Measurements from ENCODE around the gene TFPT. TPM values are rescaled to one million over a fixed set of nuclear protein-coding genes. Genes with fewer than 3 reads are reported as not detected.
A peak's percentile ranks its signal among the peaks of the same experiment; 100 is the strongest.

TFPT gene
- total RNA-seq, 4 donors from 2014 or later, result 7.7 to 17.9 (median 13.5) TPM

DNA sequence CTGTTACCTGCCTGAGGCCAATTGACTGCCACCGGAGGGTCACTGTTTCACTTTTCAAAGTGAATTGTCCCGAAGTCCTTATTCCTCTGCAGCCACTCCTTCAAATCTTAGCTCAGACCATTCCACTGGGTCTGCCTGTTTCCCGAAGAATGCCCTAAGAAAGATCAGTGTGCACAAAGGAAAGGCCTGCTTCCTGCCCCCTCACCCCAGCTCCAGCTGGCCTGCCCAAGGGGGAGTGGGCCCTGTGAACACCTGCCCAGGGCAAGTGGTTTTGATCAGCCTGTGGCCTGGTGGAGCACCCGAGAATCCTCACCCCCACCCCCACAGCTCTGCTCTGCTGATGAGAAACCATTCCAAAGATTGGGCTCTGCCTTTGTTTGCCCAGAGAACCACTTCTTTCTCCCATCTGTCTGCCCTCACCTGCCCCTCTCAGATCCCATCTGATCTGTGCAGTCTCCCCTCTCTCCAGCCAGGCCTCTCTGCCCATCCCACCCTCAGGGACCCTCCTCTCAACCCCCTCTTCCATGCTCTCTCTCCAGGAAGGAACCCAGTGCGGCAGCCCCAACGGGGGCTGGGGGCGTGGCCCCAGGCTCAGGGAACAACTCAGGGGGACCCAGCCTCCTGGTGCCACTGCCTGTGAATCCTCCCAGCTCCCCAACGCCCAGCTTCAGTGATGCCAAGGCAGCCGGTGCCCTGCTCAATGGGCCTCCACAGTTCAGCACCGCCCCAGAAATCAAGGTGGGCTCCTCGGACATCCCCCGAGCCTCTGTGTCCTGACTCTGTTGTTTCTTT, 33.8 kb upstream of the TFPT start:
- H3K9me3 ChIP-seq, result no peaks in the 10 kb centered on the region
- no peaks in the 10 kb centered on the region for H3K27me3 ChIP-seq
- peaks cover 88 to 94% of the 10 kb centered on the region in 2 donors for H3K36me3 ChIP-seq
- H3K4me3 ChIP-seq (replicated peaks in 1 of 3), result no peak overlapping the region
- 93% methylated on average over 12 of the region's 12 CpGs for WGBS, 2 donors
- H3K4me1 ChIP-seq, result no peaks in the 10 kb centered on the region
- H3K27ac ChIP-seq, result no peak overlapping the region
- TF ChIP-seq POLR2A (IDR thresholded peaks at IDR 0.05), result no peak
- TF ChIP-seq, protein P1, sequence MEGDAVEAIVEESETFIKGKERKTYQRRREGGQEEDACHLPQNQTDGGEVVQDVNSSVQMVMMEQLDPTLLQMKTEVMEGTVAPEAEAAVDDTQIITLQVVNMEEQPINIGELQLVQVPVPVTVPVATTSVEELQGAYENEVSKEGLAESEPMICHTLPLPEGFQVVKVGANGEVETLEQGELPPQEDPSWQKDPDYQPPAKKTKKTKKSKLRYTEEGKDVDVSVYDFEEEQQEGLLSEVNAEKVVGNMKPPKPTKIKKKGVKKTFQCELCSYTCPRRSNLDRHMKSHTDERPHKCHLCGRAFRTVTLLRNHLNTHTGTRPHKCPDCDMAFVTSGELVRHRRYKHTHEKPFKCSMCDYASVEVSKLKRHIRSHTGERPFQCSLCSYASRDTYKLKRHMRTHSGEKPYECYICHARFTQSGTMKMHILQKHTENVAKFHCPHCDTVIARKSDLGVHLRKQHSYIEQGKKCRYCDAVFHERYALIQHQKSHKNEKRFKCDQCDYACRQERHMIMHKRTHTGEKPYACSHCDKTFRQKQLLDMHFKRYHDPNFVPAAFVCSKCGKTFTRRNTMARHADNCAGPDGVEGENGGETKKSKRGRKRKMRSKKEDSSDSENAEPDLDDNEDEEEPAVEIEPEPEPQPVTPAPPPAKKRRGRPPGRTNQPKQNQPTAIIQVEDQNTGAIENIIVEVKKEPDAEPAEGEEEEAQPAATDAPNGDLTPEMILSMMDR (IDR thresholded peaks at IDR 0.05), result no peak
- no peak for DNase-seq
- intact Hi-C loops (cut with DNase I), result no loop called here

DNA sequence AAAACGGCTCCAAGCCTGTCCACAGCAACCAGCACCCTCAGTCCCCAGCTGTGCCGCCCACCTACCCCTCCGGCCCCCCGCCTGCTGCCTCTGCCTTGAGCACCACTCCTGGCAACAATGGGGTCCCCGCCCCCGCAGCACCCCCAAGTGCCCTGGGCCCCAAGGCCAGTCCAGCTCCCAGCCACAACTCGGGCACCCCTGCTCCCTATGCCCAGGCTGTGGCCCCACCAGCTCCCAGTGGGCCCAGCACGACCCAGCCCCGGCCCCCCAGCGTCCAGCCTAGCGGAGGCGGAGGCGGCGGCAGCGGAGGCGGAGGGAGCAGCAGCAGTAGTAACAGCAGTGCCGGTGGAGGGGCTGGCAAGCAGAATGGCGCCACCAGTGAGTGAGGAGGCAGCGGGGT, 32.7 kb upstream of the TFPT start:
- Histone ChIP-seq H3K27me3 (no peaks in the 10 kb centered on the region), H3K9me3 (no peaks in the 10 kb centered on the region), H3K27ac (no peak overlapping the region), H3K4me3 (replicated peaks in 1 of 3) (no peak overlapping the region), H3K36me3 (peaks cover 87 to 94% of the 10 kb centered on the region in 2 donors), H3K4me1 (no peaks in the 10 kb centered on the region)
- WGBS, 2 donors, result 86 to 90% methylated on average over 4 to 17 of the region's 19 CpGs
- TF ChIP-seq POLR2A (IDR thresholded peaks at IDR 0.05), result no peak
- TF ChIP-seq, protein P1 (IDR thresholded peaks at IDR 0.05), result no peak
- intact Hi-C loops (cut with DNase I), result no loop called here
- DNase-seq, result no peak

DNA sequence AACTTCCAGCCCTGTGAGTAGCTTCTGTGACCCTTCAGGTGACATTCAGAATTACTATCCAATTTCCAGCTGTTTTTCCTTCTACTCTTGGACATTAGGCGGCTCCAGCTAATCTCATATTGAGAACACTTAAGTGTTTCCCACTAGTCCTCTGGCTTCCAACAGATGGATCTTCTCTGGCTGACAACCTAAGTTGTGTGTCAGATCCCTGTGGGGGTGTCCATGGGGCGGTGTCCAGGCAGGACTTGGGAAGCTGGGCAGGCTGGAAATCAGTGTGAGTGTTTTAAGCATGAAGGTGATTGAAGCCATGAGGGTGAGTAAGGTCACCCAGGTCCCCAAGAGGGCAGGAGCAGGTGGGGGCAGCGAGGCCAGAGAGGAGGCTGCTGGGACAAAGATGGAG, 32.2 kb upstream of the TFPT start:
- H3K4me3 ChIP-seq (replicated peaks in 1 of 3), result no peak overlapping the region
- H3K27me3 ChIP-seq, result no peaks in the 10 kb centered on the region
- 72 to 92% methylated on average over 3 of the region's 3 CpGs for WGBS, 2 donors
- intact Hi-C loops (cut with DNase I), result no loop called here
- H3K27ac ChIP-seq, result no peak overlapping the region
- H3K9me3 ChIP-seq, result no peaks in the 10 kb centered on the region
- peaks cover 87 to 94% of the 10 kb centered on the region in 2 donors for H3K36me3 ChIP-seq
- DNase-seq, result no peak
- H3K4me1 ChIP-seq, result no peaks in the 10 kb centered on the region
- TF ChIP-seq POLR2A (IDR thresholded peaks at IDR 0.05), result no peak
- TF ChIP-seq, protein P1 (IDR thresholded peaks at IDR 0.05), result no peak

DNA sequence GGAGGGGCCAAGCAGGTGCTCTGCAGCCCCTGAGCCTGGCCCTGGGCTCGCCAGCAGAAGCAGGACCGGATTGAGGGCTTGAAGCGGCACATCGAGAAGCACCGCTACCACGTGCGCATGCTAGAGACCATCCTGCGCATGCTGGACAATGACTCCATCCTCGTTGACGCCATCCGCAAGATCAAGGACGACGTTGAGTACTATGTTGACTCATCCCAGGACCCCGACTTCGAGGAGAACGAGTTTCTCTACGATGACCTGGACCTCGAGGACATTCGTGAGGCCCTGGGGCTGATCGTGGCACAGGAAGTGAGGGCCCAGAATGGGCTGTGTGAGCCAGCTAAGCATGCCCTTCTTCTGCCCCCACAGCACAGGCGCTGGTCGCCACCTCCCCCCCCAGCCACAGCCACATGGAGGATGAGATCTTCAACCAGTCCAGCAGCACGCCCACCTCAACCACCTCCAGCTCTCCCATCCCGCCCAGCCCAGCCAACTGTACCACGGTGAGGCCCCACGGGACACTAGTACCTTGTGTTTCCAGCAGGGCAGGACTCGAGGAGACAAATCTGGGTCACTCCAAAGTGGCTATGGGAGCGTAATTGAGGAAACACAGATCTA, 30.2 kb upstream of the TFPT start:
- no peak for DNase-seq
- WGBS, 2 donors, result 94 to 95% methylated on average over 15 to 22 of the region's 28 CpGs
- peaks cover 80 to 81% of the 10 kb centered on the region in 2 donors for H3K36me3 ChIP-seq
- H3K4me3 ChIP-seq (replicated peaks in 1 of 3), result no peak overlapping the region
- peaks cover 6 to 12% of the 10 kb centered on the region in 2 donors for H3K4me1 ChIP-seq
- no peak overlapping the region for H3K27ac ChIP-seq
- TF ChIP-seq, protein P1 (IDR thresholded peaks at IDR 0.05), result no peak
- no peak for TF ChIP-seq POLR2A (IDR thresholded peaks at IDR 0.05)
- no peaks in the 10 kb centered on the region for H3K9me3 ChIP-seq
- no peaks in the 10 kb centered on the region for H3K27me3 ChIP-seq
- intact Hi-C loops (cut with DNase I), result no loop called here

DNA sequence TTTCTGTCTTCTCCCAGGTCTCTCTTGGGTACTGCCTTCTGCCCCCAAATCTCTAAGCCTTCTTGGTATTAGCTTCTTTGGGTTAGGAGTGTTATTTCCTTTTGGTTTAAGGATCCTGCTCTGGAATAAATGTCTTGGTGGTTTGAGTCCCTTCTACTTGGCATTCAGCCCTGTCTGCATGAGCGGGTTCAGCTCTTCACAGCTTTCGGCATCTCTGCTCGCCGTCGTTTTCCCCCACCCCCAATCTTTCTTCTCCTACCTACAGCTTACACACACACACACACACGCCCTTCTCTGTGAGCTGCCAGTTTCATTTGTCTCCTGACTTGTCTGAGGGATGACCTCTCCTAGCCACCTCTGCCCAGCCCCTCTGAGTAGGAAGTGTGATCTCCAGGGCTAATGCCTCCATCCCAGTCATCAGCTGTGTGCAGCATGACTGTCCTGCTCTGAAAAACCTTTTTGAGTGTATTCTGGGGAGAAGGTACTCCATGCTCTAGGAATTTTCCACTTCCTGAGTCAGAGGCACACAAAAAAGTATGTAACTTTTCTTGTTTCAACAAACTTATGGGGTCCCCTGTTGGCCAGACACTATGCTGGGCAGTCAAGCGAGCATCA, 26.8 kb upstream of the TFPT start:
- H3K36me3 ChIP-seq, result peaks cover 47 to 49% of the 10 kb centered on the region in 2 donors
- no peak overlapping the region for H3K27ac ChIP-seq
- H3K4me1 ChIP-seq, result peaks cover 17 to 34% of the 10 kb centered on the region in 2 donors
- TF ChIP-seq, protein P1 (IDR thresholded peaks at IDR 0.05), result no peak
- no peak for TF ChIP-seq POLR2A (IDR thresholded peaks at IDR 0.05)
- intact Hi-C loops (cut with DNase I), result no loop called here
- peak; percentile 55 to 58 for DNase-seq
- no peaks in the 10 kb centered on the region for H3K27me3 ChIP-seq
- WGBS, 2 donors, result 31 to 49% methylated on average over 7 of the region's 7 CpGs
- H3K4me3 ChIP-seq (replicated peaks in 1 of 3), result no peak overlapping the region
- no peaks in the 10 kb centered on the region for H3K9me3 ChIP-seq
